GM12873 (cell line): ENCODE data around the gene HOXB2.

Experiments
- TF ChIP-seq, protein P1 (sequence below): IDR thresholded peaks from 2 replicates; pipeline ENCODE4 v1.5.1; 2012; ENCODE audit warnings: low read depth, mild to moderate bottlenecking, moderate library complexity, low read length, control low read depth; ENCODE audit not compliant: insufficient read depth; ENCODE audit errors: missing control alignments

The HOXB2 gene

GRCh38 chr17:48567646-48568354 is 22.9 kb upstream of the HOXB2 start:
- TF ChIP-seq, protein P1, sequence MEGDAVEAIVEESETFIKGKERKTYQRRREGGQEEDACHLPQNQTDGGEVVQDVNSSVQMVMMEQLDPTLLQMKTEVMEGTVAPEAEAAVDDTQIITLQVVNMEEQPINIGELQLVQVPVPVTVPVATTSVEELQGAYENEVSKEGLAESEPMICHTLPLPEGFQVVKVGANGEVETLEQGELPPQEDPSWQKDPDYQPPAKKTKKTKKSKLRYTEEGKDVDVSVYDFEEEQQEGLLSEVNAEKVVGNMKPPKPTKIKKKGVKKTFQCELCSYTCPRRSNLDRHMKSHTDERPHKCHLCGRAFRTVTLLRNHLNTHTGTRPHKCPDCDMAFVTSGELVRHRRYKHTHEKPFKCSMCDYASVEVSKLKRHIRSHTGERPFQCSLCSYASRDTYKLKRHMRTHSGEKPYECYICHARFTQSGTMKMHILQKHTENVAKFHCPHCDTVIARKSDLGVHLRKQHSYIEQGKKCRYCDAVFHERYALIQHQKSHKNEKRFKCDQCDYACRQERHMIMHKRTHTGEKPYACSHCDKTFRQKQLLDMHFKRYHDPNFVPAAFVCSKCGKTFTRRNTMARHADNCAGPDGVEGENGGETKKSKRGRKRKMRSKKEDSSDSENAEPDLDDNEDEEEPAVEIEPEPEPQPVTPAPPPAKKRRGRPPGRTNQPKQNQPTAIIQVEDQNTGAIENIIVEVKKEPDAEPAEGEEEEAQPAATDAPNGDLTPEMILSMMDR, result no peak

DNA sequence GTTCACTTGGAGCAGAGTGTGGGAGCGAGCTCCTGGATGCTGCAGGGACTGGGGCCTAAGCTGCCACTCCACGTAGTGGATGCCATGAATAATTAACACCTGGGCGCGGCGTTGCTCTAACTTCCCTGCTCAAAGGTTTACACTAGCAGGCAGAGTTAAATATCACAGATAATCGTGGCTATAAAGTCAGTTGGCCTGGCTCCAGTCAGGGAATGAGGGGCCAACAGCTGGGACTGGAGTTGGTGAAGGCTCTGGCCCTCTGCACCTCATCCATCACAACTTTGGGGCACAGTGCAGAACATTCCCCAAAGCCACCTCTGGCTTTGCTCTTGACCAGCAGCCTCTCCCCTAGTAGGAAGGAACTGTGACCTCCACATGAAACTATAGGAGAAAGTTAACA is 22.3 kb upstream of the HOXB2 start:
- TF ChIP-seq, protein P1, result no peak

- TF ChIP-seq, protein P1, result no peak
Measured at GRCh38 chr17:48566717-48567116, 21.8 kb upstream of the HOXB2 start.

DNA sequence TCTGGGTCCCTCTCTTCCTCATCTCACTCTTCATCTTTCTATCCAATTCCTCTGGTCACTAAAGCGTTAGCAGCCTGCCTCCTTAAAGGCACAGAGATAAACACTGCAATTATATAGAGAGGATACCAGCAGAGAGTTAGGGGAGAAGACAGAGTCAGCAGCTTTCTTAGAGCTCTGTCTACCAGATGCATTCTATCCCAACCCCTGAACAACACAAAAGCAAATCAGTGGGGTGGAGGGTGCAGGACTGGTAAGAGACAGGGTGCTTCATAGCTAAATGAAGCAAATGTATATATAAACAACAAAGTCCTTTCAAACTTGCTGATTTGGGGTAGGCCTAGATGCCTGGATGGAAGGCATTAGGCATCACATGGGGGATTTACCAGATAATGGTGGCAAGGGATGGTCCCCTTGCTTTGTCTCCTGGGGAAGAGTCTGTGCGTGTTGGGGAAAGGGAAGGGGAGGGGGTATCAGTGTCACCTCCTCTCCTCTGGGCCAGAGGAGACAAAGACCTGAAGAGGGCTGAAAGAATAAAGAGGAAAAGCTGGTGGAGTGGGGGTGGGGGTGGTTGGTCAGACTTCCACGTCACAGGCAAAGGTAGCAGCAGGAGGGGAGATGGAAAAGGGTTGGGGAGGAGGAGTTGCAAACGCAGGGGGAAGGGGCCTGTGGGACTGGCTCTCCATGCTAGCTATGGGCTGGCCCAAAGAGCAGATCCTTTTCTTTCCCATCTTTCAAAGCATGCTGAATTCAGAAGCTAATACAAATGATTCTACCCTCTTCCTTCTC is 21.2 kb upstream of the HOXB2 start:
- TF ChIP-seq, protein P1, result no peak

DNA sequence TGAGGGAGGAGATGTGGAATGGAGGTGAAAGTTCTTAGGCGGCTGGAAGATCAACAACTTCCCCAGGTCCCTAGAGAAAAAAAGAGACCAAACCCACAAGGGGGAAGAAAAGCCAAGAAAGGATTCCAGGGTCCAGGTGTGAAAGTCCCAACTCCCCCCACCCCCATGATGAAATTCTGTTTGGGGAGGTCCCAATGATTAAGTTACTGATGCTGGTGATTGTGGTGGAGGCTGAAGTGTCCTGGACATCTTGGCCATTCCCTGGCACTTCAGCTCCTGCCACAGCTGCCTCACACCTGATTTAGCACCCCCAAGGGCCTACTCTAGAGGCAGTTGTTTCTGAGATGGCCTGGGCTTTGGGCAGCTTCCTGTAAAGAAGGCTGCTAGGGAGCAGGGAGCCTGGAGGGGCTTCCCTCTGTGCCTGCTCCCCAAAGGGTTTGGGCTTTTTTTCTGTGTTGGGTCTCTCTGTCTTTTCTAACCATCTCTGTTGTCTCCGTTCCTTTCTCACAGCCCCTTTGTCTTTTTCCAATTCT is 20.2 kb upstream of the HOXB2 start:
- TF ChIP-seq, protein P1, result no peak

- TF ChIP-seq, protein P1, result no peak
Measured at GRCh38 chr17:48564188-48565021, 19.5 kb upstream of the HOXB2 start.

DNA sequence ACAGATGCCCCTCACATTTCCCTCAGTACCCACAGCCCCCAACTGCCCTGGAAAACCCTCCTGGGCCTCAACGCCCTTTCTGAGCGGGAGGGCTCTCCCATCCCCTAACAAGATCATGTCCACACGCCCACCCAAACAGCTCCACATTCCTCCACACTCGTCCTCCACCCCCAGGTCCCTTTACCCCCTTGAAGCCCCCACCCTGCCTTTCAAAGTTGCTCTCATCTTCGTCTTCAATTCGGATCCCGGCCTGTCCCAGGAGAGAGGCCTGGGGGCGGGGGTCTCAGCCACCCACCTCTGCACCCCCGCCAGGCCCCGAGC is 18.9 kb upstream of the HOXB2 start:
- TF ChIP-seq, protein P1, result no peak
